B cell (primary cell): Measurements from ENCODE around the gene GDF7. TPM values are rescaled to one million over a fixed set of nuclear protein-coding genes. Genes with fewer than 3 reads are reported as not detected.

ENCODE experiments used
- ATAC-seq: fragments of 200-7000 bp; cut with Tn5 transposase; one replicate; pipeline ENCODE4 v1.10.0; 2021; ENCODE audit warnings: low read depth, mild to moderate bottlenecking, moderate number of reproducible peaks, moderate library complexity
- CTCF ChIA-PET: fragments of 350-600 bp; sonication (Branson Sonifier 250); formaldehyde crosslinking; loops from one replicate; lab custom pipeline; 2021; ENCODE audit warnings: antibody characterized with exemption, inconsistent platforms; lab: Charles Lee
- POLR2A ChIA-PET: fragments of 350-600 bp; sonication (Branson Sonifier 250); formaldehyde crosslinking; loops from one replicate; lab custom pipeline; 2021; ENCODE audit warnings: antibody characterized with exemption; lab: Charles Lee
- DNase-seq: peaks from one replicate; pipeline ENCODE4 v3.0.0; 2013
- H2AFZ ChIP-seq: 2 replicates; pipeline ENCODE4 v1.6.1; 2012; ENCODE audit warnings: mild to moderate bottlenecking, low read depth, low read length; ENCODE audit not compliant: insufficient read depth, poor library complexity, severe bottlenecking
- H3K27ac ChIP-seq, 2 donors: 1 replicate in 1 of 2; 2 replicates in 1 of 2; pipeline ENCODE4 v1.5.1; 2012 to 2013; ENCODE audit warnings: low read length in 2 of 2, mild to moderate bottlenecking in 2 of 2, moderate library complexity in 1 of 2
- H3K27me3 ChIP-seq, 4 experiments: fragments of 200-600 bp in 1 of 4; sonication (generic) in 1 of 4; replicated peaks in 1 of 4; 1 replicate in 2 of 4; 2 replicates in 2 of 4; pipeline versions ENCODE4 v1.6.1 to v1.7.0; 2013 to 2016; ENCODE audit warnings: low read length in 3 of 4, mild to moderate bottlenecking in 2 of 4, mixed read lengths in 1 of 4, moderate library complexity in 1 of 4; ENCODE audit not compliant: insufficient read depth in 4 of 4, control insufficient read depth in 3 of 4; ENCODE audit errors: control extremely low read depth in 1 of 4
- H3K36me3 ChIP-seq, 2 experiments: replicated peaks in 1 of 2; 1 replicate in 1 of 2; 2 replicates in 1 of 2; pipeline versions ENCODE4 v1.6.1 to v1.7.1; 2013; ENCODE audit warnings: low read length in 1 of 2; ENCODE audit not compliant: insufficient read depth in 2 of 2, control insufficient read depth in 1 of 2; ENCODE audit errors: control extremely low read depth in 1 of 2, extremely low read depth in 1 of 2
- H3K4me1 ChIP-seq, 2 donors: fragments of 200-600 bp in 1 of 2; sonication (generic) in 1 of 2; 1 replicate in 1 of 2; 2 replicates in 1 of 2; pipeline versions ENCODE4 v1.5.1 to v1.6.1; 2013 to 2017; ENCODE audit warnings: low read length in 2 of 2; ENCODE audit not compliant: control insufficient read depth in 2 of 2, insufficient read depth in 2 of 2
- H3K4me2 ChIP-seq: replicated peaks from 2 replicates; pipeline ENCODE3; 2012; ENCODE audit warnings: mild to moderate bottlenecking, low read depth, low read length; ENCODE audit not compliant: poor library complexity, severe bottlenecking
- H3K4me3 ChIP-seq, 5 experiments: fragments of 200-600 bp in 1 of 5; sonication (generic) in 1 of 5; 1 replicate in 3 of 5; 2 replicates in 2 of 5; pipeline versions ENCODE4 v1.5.1 to v1.7.0; 2011 to 2016; ENCODE audit warnings: low read length in 4 of 5, mild to moderate bottlenecking in 4 of 5, low read depth in 2 of 5, control low read depth in 1 of 5, moderate library complexity in 1 of 5; ENCODE audit not compliant: insufficient read depth in 1 of 5; ENCODE audit errors: control extremely low read depth in 1 of 5, extremely low read depth in 1 of 5
- H3K79me2 ChIP-seq: fragments of 200-600 bp; sonication (generic); one replicate; pipeline ENCODE4 v1.6.0; 2016; ENCODE audit warnings: low read length; ENCODE audit not compliant: control insufficient read depth, insufficient read depth
- H3K9ac ChIP-seq: fragments of 200-600 bp; sonication (generic); 2 replicates; pipeline ENCODE4 v1.6.1; 2017; ENCODE audit warnings: mild to moderate bottlenecking, low read length, moderate library complexity
- H3K9me3 ChIP-seq, 3 donors: one replicate each; pipeline versions ENCODE4 v1.6.1 to v1.7.1; 2013; ENCODE audit warnings: low read length in 2 of 3; ENCODE audit not compliant: control insufficient read depth in 2 of 3, insufficient read depth in 1 of 3; ENCODE audit errors: control extremely low read depth in 1 of 3
- H4K20me1 ChIP-seq: 2 replicates; pipeline ENCODE4 v1.6.0; 2012; ENCODE audit warnings: mild to moderate bottlenecking, low read length; ENCODE audit not compliant: insufficient read depth, control insufficient read depth, poor library complexity, severe bottlenecking
- H3K27ac Mint-ChIP-seq: one replicate; pipeline ENCODE4 v1.8.0; 2021; ENCODE audit warnings: mixed read lengths
- H3K27me3 Mint-ChIP-seq: one replicate; pipeline ENCODE4 v1.8.0; 2021; ENCODE audit warnings: mixed read lengths
- H3K4me1 Mint-ChIP-seq: one replicate; pipeline ENCODE4 v1.8.0; 2021; ENCODE audit warnings: mixed read lengths
- H3K4me3 Mint-ChIP-seq: one replicate; pipeline ENCODE4 v1.8.0; 2021; ENCODE audit warnings: mixed read lengths
- H3K9me3 Mint-ChIP-seq: one replicate; pipeline ENCODE4 v1.8.0; 2022; ENCODE audit warnings: mixed read lengths; ENCODE audit not compliant: insufficient read depth
- CTCF ChIP-seq: fragments of 200-600 bp; IDR thresholded peaks from one replicate; pipeline ENCODE4 v1.8.0; 2022; ENCODE audit warnings: antibody characterized with exemption, mild to moderate bottlenecking
- EZH2 ChIP-seq: IDR thresholded peaks from 2 replicates; pipeline ENCODE4 v1.6.1; 2012; ENCODE audit warnings: borderline replicate concordance, low read depth, mild to moderate bottlenecking, moderate library complexity, low read length; ENCODE audit not compliant: insufficient read depth, poor library complexity, severe bottlenecking
- WGBS: methylation state at CpG from one replicate; pipeline ENCODE4 v1.1.5; 2013; ENCODE audit warnings: missing lambda C conversion rate; ENCODE audit not compliant: insufficient coverage; 5-methylcytosine and 5-hydroxymethylcytosine counted together
- intact Hi-C: fragments of 100-400 bp; cut with micrococcal nuclease; formaldehyde crosslinking; loops from one replicate; pipeline ENCODE4 v1.10.0; 2022
- polyA plus RNA-seq: library from polyadenylated mRNA; depleted of rRNA; stranded (reverse); fragments of >200 nt; gene quantifications from 2 replicates; pipeline ENCODE4 v1.2.3, GENCODE V29; 2012
- total RNA-seq, 2 donors: library from RNA; stranded (reverse); fragments of 120-200 nt in 1 of 2; gene quantifications; 1 replicate in 1 of 2; 2 replicates in 1 of 2; pipeline versions ENCODE4 v1.2.3 to v1.2.4, GENCODE V29; 2013 to 2022

GDF7 gene
- total and polyA plus RNA-seq, 2 donors (not counting 1 experiment from before 2014, with no cell fraction given), result 7.0 to 15.3 TPM

GRCh38 chr2:20673686-20674308 lies 6.9 kb downstream of the GDF7 start:
- peaks cover 61% of the 10 kb centered on the region for H3K4me1 Mint-ChIP-seq
- CTCF ChIA-PET, result interaction anchor here (0.9 to 8.8 kb wide), 5 partner anchors 7 to 108 kb away, joined by 3 to 160 read pairs (median 3); partner anchors contain the start of gene GDF7
- no peak for TF ChIP-seq EZH2
- no peak for TF ChIP-seq CTCF
- intact Hi-C loops, result no loop called here
- H3K36me3 ChIP-seq, result peaks cover 0 to 11% of the 10 kb centered on the region in 2 experiments
- peak overlapping the region; percentile 24 to 33 for H3K27ac ChIP-seq
- H3K27ac Mint-ChIP-seq, result peak overlapping the region; percentile 61
- no peaks in the 10 kb centered on the region for H4K20me1 ChIP-seq
- H3K4me3 ChIP-seq, result no peak overlapping the region
- peak; percentile 13 for DNase-seq
- H3K9ac ChIP-seq, result no peak overlapping the region
- ATAC-seq, result no peak
- no peaks in the 10 kb centered on the region for H3K79me2 ChIP-seq
- H3K4me2 ChIP-seq, result no peak overlapping the region
- no peak overlapping the region for H3K4me3 Mint-ChIP-seq
- H3K27me3 Mint-ChIP-seq, result no peaks in the 10 kb centered on the region
- H3K27me3 ChIP-seq, result peaks cover 0 to 32% (median 12%) of the 10 kb centered on the region in 4 experiments
- no peak overlapping the region for H2AFZ ChIP-seq
- H3K4me1 ChIP-seq, result peaks cover 41 to 91% of the 10 kb centered on the region in 2 donors
- H3K9me3 ChIP-seq, result peaks cover 0 to 16% (median 0%) of the 10 kb centered on the region in 3 donors
- WGBS, result 86% methylated on average over 4 of the region's 5 CpGs
- no peaks in the 10 kb centered on the region for H3K9me3 Mint-ChIP-seq
- POLR2A ChIA-PET, result no interaction called here

- H3K36me3 ChIP-seq, result peaks cover 0 to 13% of the 10 kb centered on the region in 2 experiments
- H3K9ac ChIP-seq, result no peak overlapping the region
- no peaks in the 10 kb centered on the region for H3K9me3 Mint-ChIP-seq
- H3K4me3 ChIP-seq, result no peak overlapping the region
- H3K27ac ChIP-seq, result peak overlapping the region; percentile 24 to 60
- H3K9me3 ChIP-seq, result peaks cover 0 to 13% (median 0%) of the 10 kb centered on the region in 3 donors
- no peaks in the 10 kb centered on the region for H3K27me3 Mint-ChIP-seq
- CTCF ChIA-PET, result interaction anchor here (0.9 to 8.8 kb wide), 5 partner anchors 8 to 288 kb away, joined by 3 to 160 read pairs (median 46); partner anchors contain the start of gene GDF7
- H3K27me3 ChIP-seq, result peaks cover 0 to 25% (median 9%) of the 10 kb centered on the region in 4 experiments
- H3K4me1 Mint-ChIP-seq, result peaks cover 59% of the 10 kb centered on the region
- peaks cover 36 to 90% of the 10 kb centered on the region in 2 donors for H3K4me1 ChIP-seq
- peak overlapping the region; percentile 98 for H3K27ac Mint-ChIP-seq
- no peaks in the 10 kb centered on the region for H4K20me1 ChIP-seq
- POLR2A ChIA-PET, result no interaction called here
- TF ChIP-seq EZH2 (no peak), CTCF (no peak)
- no peak overlapping the region for H3K4me3 Mint-ChIP-seq
- H3K79me2 ChIP-seq, result no peaks in the 10 kb centered on the region
- ATAC-seq, result no peak
- H2AFZ ChIP-seq, result no peak overlapping the region
- WGBS, result 85% methylated on average over 5 of the region's 11 CpGs
- no peak for DNase-seq
- intact Hi-C loops, result no loop called here
- H3K4me2 ChIP-seq, result peak overlapping the region; percentile 53
Measured at GRCh38 chr2:20674309-20674965, 7.5 kb downstream of the GDF7 start.
